Posterior vena cava (tissue), 2 donors: ENCODE measurements around the gene ACSM4. TPM values are rescaled to one million over a fixed set of nuclear protein-coding genes. Genes with fewer than 3 reads are reported as not detected.
"Not testable (repeated sequence)": the region's sequence is repeated elsewhere in the genome, so short reads cannot be mapped to it uniquely, and the experiment has no call there.

Experiments
- DNase-seq: peaks from one replicate; pipeline ENCODE4 v3.0.0-alpha.2; 2020; ENCODE audit warnings: low spot score
- intact Hi-C, 2 donors: fragments of 100-400 bp; cut with DNase I; formaldehyde crosslinking; loops; one replicate each; pipeline versions ENCODE4 v1.14.1 to v1.14.2; 2022 to 2023
- total RNA-seq, 2 donors: library from RNA; stranded (reverse); fragmentation: NEBNext Ultra II Directional; extraction: Animal tissue kit (Norgen Biotek cat#: 25700); gene quantifications; one replicate each; pipeline ENCODE4 v1.2.1, GENCODE V29; 2021
- donor health status: DM: yes; HTN: yes; CAD: no.
- donor health status: DM: yes; HTN: yes; CAD: no.

Gene ACSM4
- total RNA-seq, 2 donors from 2014 or later, result not detected

- no peak for DNase-seq
- intact Hi-C loops, result no loop called here
Observed at GRCh38 chr12:7322599-7322998, 18.7 kb downstream of the ACSM4 start.

- intact Hi-C loops, result no loop called here
- no peak for DNase-seq
Observed at GRCh38 chr12:7324176-7324575, 20.3 kb downstream of the ACSM4 start.

GRCh38 chr12:7327918-7328317 is 24.0 kb downstream of the ACSM4 start:
- no peak for DNase-seq
- intact Hi-C loops, result no loop called here

GRCh38 chr12:7337790-7338189 is 33.9 kb downstream of the ACSM4 start:
- intact Hi-C loops, DNase-seq: not testable (repeated sequence)

GRCh38 chr12:7339675-7340074 is 35.8 kb downstream of the ACSM4 start:
- DNase-seq, result no peak
- intact Hi-C loops, result no loop called here

- DNase-seq, result no peak
- intact Hi-C loops, result no loop called here
Observed at GRCh38 chr12:7344833-7345606, 41.1 kb downstream of the ACSM4 start.

- intact Hi-C loops, result no loop called here
- DNase-seq, result no peak
Observed at GRCh38 chr12:7346551-7347225, 42.8 kb downstream of the ACSM4 start.

GRCh38 chr12:7349418-7349817 is 45.5 kb downstream of the ACSM4 start:
- no peak for DNase-seq
- intact Hi-C loops, result no loop called here

- intact Hi-C loops, result no loop called here
- DNase-seq, result no peak
Observed at GRCh38 chr12:7351177-7351576, 47.3 kb downstream of the ACSM4 start.

- DNase-seq, result no peak
- intact Hi-C loops, result no loop called here
Observed at GRCh38 chr12:7352661-7353060, 48.8 kb downstream of the ACSM4 start.

- DNase-seq, result no peak
- intact Hi-C loops, result no loop called here
Observed at GRCh38 chr12:7354529-7354928, 50.7 kb downstream of the ACSM4 start.

GRCh38 chr12:7361265-7361664 is 57.4 kb downstream of the ACSM4 start:
- intact Hi-C loops, result no loop called here
- DNase-seq, result no peak

- no peak for DNase-seq
- intact Hi-C loops, result no loop called here
Observed at GRCh38 chr12:7362734-7363133, 58.9 kb downstream of the ACSM4 start.

- intact Hi-C loops, result no loop called here
- no peak for DNase-seq
Observed at GRCh38 chr12:7369274-7369729, 65.4 kb downstream of the ACSM4 start.

GRCh38 chr12:7373226-7373625 is 69.4 kb downstream of the ACSM4 start:
- intact Hi-C loops, result no loop called here
- no peak for DNase-seq

GRCh38 chr12:7374423-7375144 is 70.7 kb downstream of the ACSM4 start:
- peak; percentile 83 for DNase-seq
- intact Hi-C loops, result no loop called here

- DNase-seq, result no peak
- intact Hi-C loops, result no loop called here
Observed at GRCh38 chr12:7375145-7375543, 71.3 kb downstream of the ACSM4 start.

GRCh38 chr12:7376196-7376595 is 72.3 kb downstream of the ACSM4 start:
- no peak for DNase-seq
- intact Hi-C loops, result no loop called here
